ENCODE measurements around the gene DDAH1. TPM values are rescaled to one million over a fixed set of nuclear protein-coding genes. Genes with fewer than 3 reads are reported as not detected.

The DDAH1 gene
- total RNA-seq, 1 donor from 2014 or later: 10.8 TPM

GRCh38 chr1:85282424-85282823 lies 182.5 kb downstream of the DDAH1 start:
- TF ChIP-seq CTCF (IDR thresholded peaks at IDR 0.05; ENCODE audit: unreplicated experiment): no peak
- Mint-ChIP-seq H3K36me3 (ENCODE audit: low read depth, unreplicated experiment) (no peaks in the 10 kb centered on the region), H3K4me1 (ENCODE audit: unreplicated experiment) (no peaks in the 10 kb centered on the region), H3K27ac (ENCODE audit: unreplicated experiment) (no peak overlapping the region), H3K27me3 (ENCODE audit: unreplicated experiment) (peaks cover 5% of the 10 kb centered on the region), H3K4me3 (ENCODE audit: unreplicated experiment) (no peak overlapping the region), H3K9me3 (ENCODE audit: unreplicated experiment) (no peaks in the 10 kb centered on the region)
- no peak for DNase-seq (ENCODE audit: low spot score)

- Mint-ChIP-seq H3K27ac (ENCODE audit: unreplicated experiment) (no peak overlapping the region), H3K4me3 (ENCODE audit: unreplicated experiment) (no peak overlapping the region), H3K36me3 (ENCODE audit: low read depth, unreplicated experiment) (no peaks in the 10 kb centered on the region), H3K9me3 (ENCODE audit: unreplicated experiment) (no peaks in the 10 kb centered on the region), H3K4me1 (ENCODE audit: unreplicated experiment) (peaks cover 4% of the 10 kb centered on the region), H3K27me3 (ENCODE audit: unreplicated experiment) (peaks cover 9% of the 10 kb centered on the region)
- DNase-seq (ENCODE audit: low spot score): no peak
- TF ChIP-seq CTCF (IDR thresholded peaks at IDR 0.05; ENCODE audit: unreplicated experiment): no peak
Observed at GRCh38 chr1:85280636-85281035, 184.3 kb downstream of the DDAH1 start.

- Mint-ChIP-seq H3K4me3 (ENCODE audit: unreplicated experiment) (no peak overlapping the region), H3K36me3 (ENCODE audit: low read depth, unreplicated experiment) (no peaks in the 10 kb centered on the region), H3K4me1 (ENCODE audit: unreplicated experiment) (peaks cover 12% of the 10 kb centered on the region), H3K27me3 (ENCODE audit: unreplicated experiment) (peaks cover 11% of the 10 kb centered on the region), H3K9me3 (ENCODE audit: unreplicated experiment) (no peaks in the 10 kb centered on the region), H3K27ac (ENCODE audit: unreplicated experiment) (no peak overlapping the region)
- TF ChIP-seq CTCF (IDR thresholded peaks at IDR 0.05; ENCODE audit: unreplicated experiment): no peak
- no peak for DNase-seq (ENCODE audit: low spot score)
Observed at GRCh38 chr1:85279458-85280080, 185.4 kb downstream of the DDAH1 start.

- no peaks in the 10 kb centered on the region for H3K36me3 Mint-ChIP-seq (ENCODE audit: low read depth, unreplicated experiment)
- H3K4me1 Mint-ChIP-seq (ENCODE audit: unreplicated experiment): peaks cover 19% of the 10 kb centered on the region
- no peak for DNase-seq (ENCODE audit: low spot score)
- H3K9me3 Mint-ChIP-seq (ENCODE audit: unreplicated experiment): no peaks in the 10 kb centered on the region
- H3K27ac Mint-ChIP-seq (ENCODE audit: unreplicated experiment): no peak overlapping the region
- H3K27me3 Mint-ChIP-seq (ENCODE audit: unreplicated experiment): peaks cover 11% of the 10 kb centered on the region
- H3K4me3 Mint-ChIP-seq (ENCODE audit: unreplicated experiment): no peak overlapping the region
- no peak for TF ChIP-seq CTCF (IDR thresholded peaks at IDR 0.05; ENCODE audit: unreplicated experiment)
Observed at GRCh38 chr1:85278853-85279314, 186.1 kb downstream of the DDAH1 start.

- peaks cover 11% of the 10 kb centered on the region for H3K27me3 Mint-ChIP-seq (ENCODE audit: unreplicated experiment)
- no peaks in the 10 kb centered on the region for H3K9me3 Mint-ChIP-seq (ENCODE audit: unreplicated experiment)
- peak overlapping the region; percentile 98 for H3K27ac Mint-ChIP-seq (ENCODE audit: unreplicated experiment)
- H3K4me1 Mint-ChIP-seq (ENCODE audit: unreplicated experiment): peaks cover 29% of the 10 kb centered on the region
- TF ChIP-seq CTCF (IDR thresholded peaks at IDR 0.05; ENCODE audit: unreplicated experiment): no peak
- H3K36me3 Mint-ChIP-seq (ENCODE audit: low read depth, unreplicated experiment): peaks cover 4% of the 10 kb centered on the region
- peak overlapping the region; percentile 43 for H3K4me3 Mint-ChIP-seq (ENCODE audit: unreplicated experiment)
- DNase-seq (ENCODE audit: low spot score): no peak
Observed at GRCh38 chr1:85277802-85278201, 187.2 kb downstream of the DDAH1 start.
